Mesendoderm (in vitro differentiated cells): ENCODE results near the gene AGR2.
A peak's percentile ranks its signal among the peaks of the same experiment; 100 is the strongest.

ENCODE experiments used
- DNase-seq: peaks from one replicate; pipeline ENCODE4 v3.0.0; 2013
- H2AK5ac ChIP-seq: 2 replicates; pipeline ENCODE4 v1.6.1; 2013; ENCODE audit warnings: low read length, inconsistent platforms
- H2BK120ac ChIP-seq: 2 replicates; pipeline ENCODE4 v1.6.1; 2013; ENCODE audit warnings: low read depth, mild to moderate bottlenecking, low read length, moderate library complexity, mixed read lengths
- H2BK15ac ChIP-seq: replicated peaks from 2 replicates; pipeline ENCODE4 v1.6.1; 2013; ENCODE audit warnings: low read depth, mild to moderate bottlenecking, moderate library complexity
- H2BK5ac ChIP-seq: 2 replicates; pipeline ENCODE4 v1.6.1; 2013; ENCODE audit warnings: low read length, inconsistent platforms
- H3K18ac ChIP-seq: 2 replicates; pipeline ENCODE4 v1.6.1; 2013; ENCODE audit warnings: mild to moderate bottlenecking, low read length, mixed read lengths
- H3K23ac ChIP-seq: one replicate; pipeline ENCODE4 v1.6.1; 2013; ENCODE audit warnings: low read length
- H3K27ac ChIP-seq: 2 replicates; pipeline ENCODE4 v1.5.1; 2013; ENCODE audit warnings: low read depth, mild to moderate bottlenecking, inconsistent platforms, low read length, moderate library complexity
- H3K27me3 ChIP-seq: 2 replicates; pipeline ENCODE4 v1.6.1; 2013; ENCODE audit warnings: low read length, control low read depth, mild to moderate bottlenecking, inconsistent platforms; ENCODE audit not compliant: insufficient read depth, poor library complexity
- H3K36me3 ChIP-seq: 2 replicates; pipeline ENCODE4 v1.6.1; 2013; ENCODE audit warnings: low read length, inconsistent platforms; ENCODE audit not compliant: control insufficient read depth, insufficient read depth
- H3K4ac ChIP-seq: one replicate; pipeline ENCODE4 v1.6.1; 2013; ENCODE audit warnings: low read depth, mild to moderate bottlenecking, low read length, moderate library complexity
- H3K4me1 ChIP-seq: 2 replicates; pipeline ENCODE4 v1.6.1; 2013; ENCODE audit warnings: low read depth, low read length, inconsistent platforms; ENCODE audit not compliant: control insufficient read depth
- H3K4me2 ChIP-seq: 2 replicates; pipeline ENCODE4 v1.6.1; 2013; ENCODE audit warnings: low read length
- H3K4me3 ChIP-seq: 2 replicates; pipeline ENCODE4 v1.5.1; 2013; ENCODE audit warnings: mild to moderate bottlenecking, low read length
- H3K56ac ChIP-seq: one replicate; pipeline ENCODE4 v1.6.1; 2013; ENCODE audit warnings: low read length
- H3K79me1 ChIP-seq: 2 replicates; pipeline ENCODE4 v1.6.1; 2013; ENCODE audit warnings: low read length, inconsistent platforms
- H3K79me2 ChIP-seq: 2 replicates; pipeline ENCODE4 v1.6.1; 2013; ENCODE audit warnings: mild to moderate bottlenecking, low read length; ENCODE audit not compliant: control insufficient read depth, insufficient read depth
- H3K9ac ChIP-seq: 2 replicates; pipeline ENCODE4 v1.6.1; 2013; ENCODE audit warnings: low read length, inconsistent platforms
- H4K5ac ChIP-seq: one replicate; pipeline ENCODE4 v1.6.1; 2013; ENCODE audit warnings: low read length
- H4K8ac ChIP-seq: one replicate; pipeline ENCODE4 v1.6.1; 2013; ENCODE audit warnings: low read depth, mild to moderate bottlenecking, control low read depth, low read length, moderate library complexity
- WGBS: extraction: QIAGEN DNeasy Blood & Tissue Kit; methylation state at CpG from one replicate; pipeline ENCODE4 v1.1.7; 2013; ENCODE audit warnings: low lambda C conversion rate, missing lambda C conversion rate; ENCODE audit not compliant: insufficient coverage; ENCODE audit errors: extremely low coverage; 5-methylcytosine and 5-hydroxymethylcytosine counted together

The AGR2 gene

DNA sequence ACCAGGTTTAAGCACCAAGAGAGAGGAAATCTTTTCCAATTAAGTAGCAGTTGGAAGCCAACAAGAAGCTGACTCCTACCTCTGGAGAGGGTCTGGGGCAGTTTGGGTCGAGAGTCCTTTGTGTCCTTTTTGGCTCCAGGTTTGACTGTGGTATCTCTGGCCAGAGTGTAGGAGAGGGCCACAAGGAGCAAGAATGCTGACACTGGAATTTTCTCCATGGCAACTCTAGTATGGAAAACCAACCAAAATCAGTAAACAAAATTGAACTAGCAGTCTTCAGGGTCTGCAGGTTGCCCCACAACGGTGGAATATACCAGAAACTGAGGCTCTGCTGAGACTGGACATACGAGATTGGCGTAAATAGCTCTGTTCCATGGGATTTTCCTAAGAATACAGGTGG lies 3.2 kb downstream of the AGR2 start:
- Histone ChIP-seq H3K4me2 (no peak overlapping the region), H3K4ac (no peak overlapping the region), H2BK15ac (no peak overlapping the region), H2AK5ac (no peak overlapping the region), H3K56ac (no peak overlapping the region), H3K9ac (no peak overlapping the region), H3K27me3 (no peaks in the 10 kb centered on the region), H3K4me1 (no peaks in the 10 kb centered on the region), H3K4me3 (no peak overlapping the region), H3K23ac (no peak overlapping the region), H4K8ac (no peak overlapping the region), H2BK5ac (no peak overlapping the region), H3K79me2 (no peaks in the 10 kb centered on the region), H3K36me3 (no peaks in the 10 kb centered on the region), H3K18ac (no peak overlapping the region), H4K5ac (no peak overlapping the region), H3K27ac (no peak overlapping the region), H2BK120ac (no peak overlapping the region), H3K79me1 (no peaks in the 10 kb centered on the region)
- no peak for DNase-seq
- no CpG with 5 or more reads among the region's 4 CpGs for WGBS

DNA sequence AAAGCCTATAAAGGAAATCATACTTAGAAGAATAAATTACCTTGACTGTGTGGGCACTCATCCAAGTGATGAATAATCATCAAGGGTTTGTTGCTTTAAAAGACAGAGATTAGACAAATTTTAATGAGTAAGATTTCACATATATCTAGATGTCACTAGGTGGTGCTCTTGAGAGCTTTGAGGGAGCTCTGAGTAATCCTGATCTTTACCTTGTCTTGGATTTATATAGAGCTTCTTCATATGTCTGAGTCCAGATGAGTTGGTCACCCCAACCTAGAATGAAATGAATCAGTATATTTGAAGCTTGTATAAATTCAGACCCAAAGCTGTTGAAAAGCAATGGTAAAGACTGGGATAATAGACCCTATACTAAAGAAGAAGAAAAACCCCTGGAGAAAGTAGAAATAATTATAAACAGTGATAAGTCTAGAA lies 3.7 kb downstream of the AGR2 start:
- peak; percentile 45 for DNase-seq
- no peaks in the 10 kb centered on the region for H3K79me1 ChIP-seq
- H3K27me3 ChIP-seq: no peaks in the 10 kb centered on the region
- H4K5ac ChIP-seq: no peak overlapping the region
- no peak overlapping the region for H3K4me3 ChIP-seq
- H3K36me3 ChIP-seq: no peaks in the 10 kb centered on the region
- no peak overlapping the region for H3K9ac ChIP-seq
- no peak overlapping the region for H2BK120ac ChIP-seq
- H3K23ac ChIP-seq: no peak overlapping the region
- H3K4me2 ChIP-seq: no peak overlapping the region
- no peak overlapping the region for H3K56ac ChIP-seq
- no peak overlapping the region for H2AK5ac ChIP-seq
- no peaks in the 10 kb centered on the region for H3K79me2 ChIP-seq
- H3K27ac ChIP-seq: no peak overlapping the region
- H3K4me1 ChIP-seq: no peaks in the 10 kb centered on the region
- no peak overlapping the region for H2BK15ac ChIP-seq
- no peak overlapping the region for H3K18ac ChIP-seq
- no peak overlapping the region for H2BK5ac ChIP-seq
- no peak overlapping the region for H4K8ac ChIP-seq
- H3K4ac ChIP-seq: no peak overlapping the region

DNA sequence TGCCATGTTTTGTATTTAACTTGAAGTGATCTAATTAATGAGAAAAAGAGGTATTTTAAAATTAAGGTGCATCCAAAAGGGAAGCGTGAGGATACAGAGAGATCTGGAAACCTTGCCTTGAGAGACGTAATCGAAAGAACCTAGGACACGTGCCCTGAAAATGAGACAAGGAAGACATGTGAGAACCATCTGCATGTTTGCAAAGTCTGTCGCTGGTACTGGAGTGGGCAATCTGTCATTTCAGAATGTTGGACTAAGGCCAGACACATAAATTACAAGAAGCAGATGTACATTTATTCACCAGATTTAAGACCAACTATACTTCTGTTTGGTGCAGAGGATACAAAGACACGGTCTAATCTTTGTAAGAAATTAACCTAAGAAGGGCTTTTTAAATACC lies 9.2 kb downstream of the AGR2 start:
- Histone ChIP-seq H3K36me3 (no peaks in the 10 kb centered on the region), H2AK5ac (no peak overlapping the region), H3K56ac (no peak overlapping the region), H4K5ac (no peak overlapping the region), H3K79me1 (no peaks in the 10 kb centered on the region), H3K4ac (no peak overlapping the region), H4K8ac (no peak overlapping the region), H3K9ac (no peak overlapping the region), H3K4me3 (no peak overlapping the region), H3K4me2 (no peak overlapping the region), H2BK5ac (no peak overlapping the region), H3K27ac (no peak overlapping the region), H2BK15ac (no peak overlapping the region), H3K27me3 (no peaks in the 10 kb centered on the region), H3K4me1 (no peaks in the 10 kb centered on the region), H3K79me2 (no peaks in the 10 kb centered on the region), H3K18ac (no peak overlapping the region), H2BK120ac (no peak overlapping the region), H3K23ac (no peak overlapping the region)
- no peak for DNase-seq
- no CpG with 5 or more reads among the region's 6 CpGs for WGBS

DNA sequence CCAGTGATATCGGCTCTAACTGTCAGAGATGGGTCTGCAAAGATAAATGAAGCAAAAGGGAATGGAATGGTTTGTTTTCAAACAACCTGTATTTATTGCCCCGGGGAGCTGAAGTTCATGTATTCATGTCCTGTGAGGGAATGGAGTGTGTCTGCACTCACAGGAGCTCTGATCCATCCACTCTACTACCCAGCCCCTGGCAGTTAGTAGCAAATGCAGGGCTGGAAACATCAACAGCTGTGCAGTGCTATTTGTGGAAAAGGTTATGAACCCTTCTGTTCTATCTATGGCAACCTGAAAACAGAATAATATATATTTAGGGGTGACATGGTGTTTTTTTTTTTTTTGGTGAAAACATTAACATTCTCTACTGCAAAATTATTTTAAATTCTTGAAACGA lies 9.8 kb downstream of the AGR2 start:
- H3K18ac ChIP-seq: no peak overlapping the region
- no peak overlapping the region for H2BK120ac ChIP-seq
- H3K27ac ChIP-seq: no peak overlapping the region
- H2BK15ac ChIP-seq: no peak overlapping the region
- H3K4me3 ChIP-seq: no peak overlapping the region
- no peaks in the 10 kb centered on the region for H3K4me1 ChIP-seq
- H3K4ac ChIP-seq: no peak overlapping the region
- WGBS: no CpG with 5 or more reads among the region's 3 CpGs
- H3K4me2 ChIP-seq: no peak overlapping the region
- no peak overlapping the region for H2AK5ac ChIP-seq
- no peak overlapping the region for H4K8ac ChIP-seq
- H3K27me3 ChIP-seq: no peaks in the 10 kb centered on the region
- no peak overlapping the region for H4K5ac ChIP-seq
- no peak overlapping the region for H2BK5ac ChIP-seq
- H3K36me3 ChIP-seq: no peaks in the 10 kb centered on the region
- H3K23ac ChIP-seq: no peak overlapping the region
- H3K79me2 ChIP-seq: no peaks in the 10 kb centered on the region
- no peaks in the 10 kb centered on the region for H3K79me1 ChIP-seq
- no peak for DNase-seq
- no peak overlapping the region for H3K56ac ChIP-seq
- H3K9ac ChIP-seq: no peak overlapping the region

DNA sequence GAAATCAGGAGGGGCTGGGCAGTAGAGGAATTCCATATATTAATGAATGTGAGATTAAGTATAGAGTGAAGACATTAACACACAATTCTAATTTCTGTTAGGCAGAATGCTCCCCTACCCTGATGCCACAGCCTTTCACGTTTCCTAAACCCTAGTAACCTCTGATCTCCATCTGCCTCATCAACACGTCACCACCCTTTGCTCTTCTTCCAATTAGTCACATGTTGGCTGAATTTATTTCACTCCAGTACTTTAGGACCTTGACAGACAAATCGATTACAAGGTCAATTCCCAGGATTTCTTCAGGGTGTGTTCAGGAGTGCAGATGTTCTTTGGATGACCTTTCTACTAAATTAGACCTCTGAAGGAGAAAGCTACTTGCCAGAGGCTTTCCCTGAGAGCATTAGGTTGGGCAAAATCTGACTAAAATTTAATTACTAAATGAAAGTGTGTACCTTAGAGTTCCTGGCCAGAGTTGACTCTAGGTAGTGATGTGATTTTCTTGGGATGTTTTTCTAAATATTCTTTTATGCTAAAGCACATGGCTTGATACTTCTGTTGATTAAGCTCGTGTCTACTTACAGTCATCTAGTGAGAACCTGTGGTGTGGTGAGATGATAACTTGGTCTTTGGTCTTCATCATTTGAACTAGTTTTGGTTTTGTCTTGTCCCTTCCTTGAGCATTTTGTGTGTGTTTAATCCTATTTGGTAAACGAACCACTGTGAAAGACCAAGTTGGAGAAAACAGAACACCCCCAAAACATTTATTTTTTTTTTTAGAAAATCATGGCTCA lies 12.7 kb downstream of the AGR2 start:
- Histone ChIP-seq H2AK5ac (no peak overlapping the region), H4K8ac (no peak overlapping the region), H3K56ac (no peak overlapping the region), H3K4ac (no peak overlapping the region), H2BK15ac (no peak overlapping the region), H3K23ac (no peak overlapping the region), H3K4me1 (no peaks in the 10 kb centered on the region), H3K4me3 (no peak overlapping the region), H3K4me2 (no peak overlapping the region), H4K5ac (no peak overlapping the region), H3K79me1 (no peaks in the 10 kb centered on the region), H3K27ac (no peak overlapping the region), H2BK5ac (no peak overlapping the region), H3K79me2 (no peaks in the 10 kb centered on the region), H3K9ac (no peak overlapping the region), H3K36me3 (no peaks in the 10 kb centered on the region), H2BK120ac (no peak overlapping the region), H3K27me3 (no peaks in the 10 kb centered on the region), H3K18ac (no peak overlapping the region)
- no peak for DNase-seq
- WGBS: no CpG with 5 or more reads among the region's 5 CpGs

DNA sequence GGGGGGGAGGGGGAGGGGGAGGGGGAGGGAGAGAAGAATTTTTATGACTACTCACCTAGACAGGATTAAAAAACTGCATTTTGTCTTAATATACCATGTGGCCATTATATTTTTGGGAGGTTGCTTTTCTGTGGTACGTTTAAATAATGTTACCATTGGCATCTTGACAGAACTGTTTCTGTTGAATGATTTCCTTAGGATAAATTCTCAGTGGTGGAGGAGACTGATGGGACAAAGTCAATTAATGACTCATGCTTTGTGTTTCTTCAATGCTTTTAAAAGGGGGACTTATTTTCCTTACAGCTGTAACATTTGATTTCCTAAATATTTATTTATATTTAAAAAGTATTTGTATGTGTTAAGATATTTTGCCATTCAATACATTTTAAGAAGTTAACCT lies 13.7 kb downstream of the AGR2 start:
- Histone ChIP-seq H3K79me2 (no peaks in the 10 kb centered on the region), H3K36me3 (no peaks in the 10 kb centered on the region), H3K4me3 (no peak overlapping the region), H3K56ac (no peak overlapping the region), H2BK120ac (no peak overlapping the region), H3K4me1 (no peaks in the 10 kb centered on the region), H3K9ac (no peak overlapping the region), H3K79me1 (no peaks in the 10 kb centered on the region), H2BK15ac (no peak overlapping the region), H4K5ac (no peak overlapping the region), H4K8ac (no peak overlapping the region), H3K4ac (no peak overlapping the region), H3K27ac (no peak overlapping the region), H3K18ac (no peak overlapping the region), H3K23ac (no peak overlapping the region), H2AK5ac (no peak overlapping the region), H3K27me3 (no peaks in the 10 kb centered on the region), H3K4me2 (no peak overlapping the region), H2BK5ac (no peak overlapping the region)
- no peak for DNase-seq
- WGBS: no CpG with 5 or more reads among the region's 1 CpG
